Natural killer cell treated with Interleukin-12 subunit alpha and Interleukin-12 subunit beta and Interleukin-15 and Interleukin-18, amount 100 ng/mL, for 72 hours (primary cell): ENCODE measurements around the gene TANK. TPM values are rescaled to one million over a fixed set of nuclear protein-coding genes. Genes with fewer than 3 reads are reported as not detected.

Experiments
- ATAC-seq, 2 donors: fragments of 150-1000 bp; cut with Tn5 transposase in 1 of 2; sonication (Bioruptor Pico), chemical (Tn5 transposase) in 1 of 2; 2 replicates each; pipeline ENCODE4 v1.10.0; 2021
- DNase-seq: peaks from one replicate; pipeline ENCODE4 v3.0.0; 2022; ENCODE audit warnings: low spot score
- H3K27ac Mint-ChIP-seq, 2 donors: 1 replicate in 1 of 2; 2 replicates in 1 of 2; pipeline ENCODE4 v1.8.0; 2022; ENCODE audit warnings: mixed read lengths in 2 of 2, mild to moderate bottlenecking in 1 of 2, moderate library complexity in 1 of 2
- H3K27me3 Mint-ChIP-seq, 2 donors: 1 replicate in 1 of 2; 2 replicates in 1 of 2; pipeline ENCODE4 v1.8.0; 2022; ENCODE audit warnings: mixed read lengths in 2 of 2
- H3K36me3 Mint-ChIP-seq: one replicate; pipeline ENCODE4 v1.8.0; 2022; ENCODE audit warnings: mixed read lengths
- H3K4me1 Mint-ChIP-seq, 2 donors: 1 replicate in 1 of 2; 2 replicates in 1 of 2; pipeline ENCODE4 v1.8.0; 2022; ENCODE audit warnings: low read depth in 2 of 2, mixed read lengths in 2 of 2, mild to moderate bottlenecking in 1 of 2
- H3K4me3 Mint-ChIP-seq: one replicate; pipeline ENCODE4 v1.8.0; 2022; ENCODE audit warnings: mixed read lengths
- H3K9me3 Mint-ChIP-seq: 2 replicates; pipeline ENCODE4 v1.8.0; 2022; ENCODE audit warnings: mixed read lengths
- total RNA-seq, 2 donors: library from RNA; stranded (reverse); gene quantifications; one replicate each; pipeline ENCODE4 v1.2.3, GENCODE V29; 2022

Gene TANK
- total RNA-seq, 2 donors from 2014 or later, result 346 to 459 TPM

GRCh38 chr2:161138429-161138828 lies 21.8 kb upstream of the TANK start:
- Mint-ChIP-seq H3K36me3 (peaks cover 43% of the 10 kb centered on the region), H3K9me3 (no peaks in the 10 kb centered on the region), H3K4me1 (peaks cover 51 to 72% of the 10 kb centered on the region in 2 donors), H3K4me3 (peak overlapping the region; percentile 91), H3K27me3 (no peaks in the 10 kb centered on the region), H3K27ac (peak overlapping the region; percentile 88 to 98)
- DNase-seq (no peak), ATAC-seq (peak in 1 of 2 donors; percentile 50)

- H3K4me3 Mint-ChIP-seq, result peak overlapping the region; percentile 91
- H3K4me1 Mint-ChIP-seq, result peaks cover 59 to 73% of the 10 kb centered on the region in 2 donors
- H3K36me3 Mint-ChIP-seq, result peaks cover 51% of the 10 kb centered on the region
- ATAC-seq, result peak in 1 of 2 donors; percentile 45
- DNase-seq, result no peak
- H3K27ac Mint-ChIP-seq, result peak overlapping the region; percentile 88 to 98
- H3K9me3 Mint-ChIP-seq, result peaks cover 3% of the 10 kb centered on the region
- H3K27me3 Mint-ChIP-seq, result no peaks in the 10 kb centered on the region
Measured at GRCh38 chr2:161139098-161139987, 20.9 kb upstream of the TANK start.

GRCh38 chr2:161141033-161141432 lies 19.2 kb upstream of the TANK start:
- peak; percentile 83 for ATAC-seq
- H3K27ac Mint-ChIP-seq, result peak overlapping the region; percentile 88 to 98
- H3K9me3 Mint-ChIP-seq, result peaks cover 9% of the 10 kb centered on the region
- H3K36me3 Mint-ChIP-seq, result peaks cover 68% of the 10 kb centered on the region
- H3K4me3 Mint-ChIP-seq, result peak overlapping the region; percentile 91
- H3K4me1 Mint-ChIP-seq, result peaks cover 65 to 78% of the 10 kb centered on the region in 2 donors
- no peaks in the 10 kb centered on the region for H3K27me3 Mint-ChIP-seq
- peak; percentile 73 for DNase-seq

GRCh38 chr2:161146209-161146775 lies 13.9 kb upstream of the TANK start:
- Mint-ChIP-seq H3K27me3 (no peaks in the 10 kb centered on the region), H3K9me3 (peaks cover 23% of the 10 kb centered on the region), H3K4me3 (peak overlapping the region; percentile 91), H3K27ac (peak overlapping the region; percentile 88 to 98), H3K4me1 (peaks cover 82 to 86% of the 10 kb centered on the region in 2 donors), H3K36me3 (peaks cover 92% of the 10 kb centered on the region)
- DNase-seq (no peak), ATAC-seq (peak in 1 of 2 donors; percentile 6)

GRCh38 chr2:161146996-161147395 lies 13.2 kb upstream of the TANK start:
- no peak overlapping the region for H3K4me3 Mint-ChIP-seq
- ATAC-seq (peak in 1 of 2 donors; percentile 55), DNase-seq (no peak)
- H3K27ac Mint-ChIP-seq, result no peak overlapping the region
- H3K4me1 Mint-ChIP-seq, result peaks cover 82 to 83% of the 10 kb centered on the region in 2 donors
- H3K27me3 Mint-ChIP-seq, result no peaks in the 10 kb centered on the region
- peaks cover 92% of the 10 kb centered on the region for H3K36me3 Mint-ChIP-seq
- peaks cover 27% of the 10 kb centered on the region for H3K9me3 Mint-ChIP-seq

GRCh38 chr2:161147856-161148255 lies 12.4 kb upstream of the TANK start:
- DNase-seq (no peak), ATAC-seq (no peak)
- Mint-ChIP-seq H3K4me1 (peaks cover 74 to 79% of the 10 kb centered on the region in 2 donors), H3K27me3 (no peaks in the 10 kb centered on the region), H3K4me3 (peak overlapping the region; percentile 30), H3K36me3 (peaks cover 92% of the 10 kb centered on the region), H3K27ac (peak overlapping the region in 1 of 2 donors; percentile 56), H3K9me3 (peaks cover 30% of the 10 kb centered on the region)

GRCh38 chr2:161150704-161151103 lies 9.5 kb upstream of the TANK start:
- Mint-ChIP-seq H3K27me3 (no peaks in the 10 kb centered on the region), H3K36me3 (peaks cover 82% of the 10 kb centered on the region), H3K9me3 (peaks cover 28% of the 10 kb centered on the region), H3K4me3 (peak overlapping the region; percentile 8), H3K27ac (peak overlapping the region; percentile 4 to 79), H3K4me1 (peaks cover 57 to 66% of the 10 kb centered on the region in 2 donors)
- DNase-seq (no peak), ATAC-seq (no peak)

GRCh38 chr2:161152302-161152701 lies 7.9 kb upstream of the TANK start:
- H3K4me1 Mint-ChIP-seq, result peaks cover 62 to 65% of the 10 kb centered on the region in 2 donors
- DNase-seq (no peak), ATAC-seq (no peak)
- no peaks in the 10 kb centered on the region for H3K27me3 Mint-ChIP-seq
- peaks cover 86% of the 10 kb centered on the region for H3K36me3 Mint-ChIP-seq
- no peak overlapping the region for H3K27ac Mint-ChIP-seq
- peaks cover 23% of the 10 kb centered on the region for H3K9me3 Mint-ChIP-seq
- peak overlapping the region; percentile 3 for H3K4me3 Mint-ChIP-seq

- Mint-ChIP-seq H3K27ac (peak overlapping the region; percentile 98 to 99), H3K27me3 (no peaks in the 10 kb centered on the region), H3K9me3 (peaks cover 5% of the 10 kb centered on the region), H3K4me1 (peaks cover 52 to 73% of the 10 kb centered on the region in 2 donors), H3K36me3 (peaks cover 69% of the 10 kb centered on the region), H3K4me3 (peak overlapping the region; percentile 95)
- no peak for ATAC-seq
- no peak for DNase-seq
Measured at GRCh38 chr2:161158882-161159281, 1.3 kb upstream of the TANK start.

GRCh38 chr2:161159456-161160225 lies 587 bp upstream of the TANK start:
- H3K4me3 Mint-ChIP-seq, result peak overlapping the region; percentile 95
- no peak for DNase-seq
- H3K4me1 Mint-ChIP-seq, result peaks cover 49 to 73% of the 10 kb centered on the region in 2 donors
- H3K9me3 Mint-ChIP-seq, result no peaks in the 10 kb centered on the region
- H3K36me3 Mint-ChIP-seq, result peaks cover 69% of the 10 kb centered on the region
- H3K27ac Mint-ChIP-seq, result peak overlapping the region; percentile 98 to 99
- H3K27me3 Mint-ChIP-seq, result no peaks in the 10 kb centered on the region
- ATAC-seq, result no peak

GRCh38 chr2:161161074-161161706 lies 962 bp downstream of the TANK start:
- Mint-ChIP-seq H3K9me3 (no peaks in the 10 kb centered on the region), H3K27me3 (no peaks in the 10 kb centered on the region), H3K4me3 (peak overlapping the region; percentile 95), H3K36me3 (peaks cover 70% of the 10 kb centered on the region), H3K27ac (peak overlapping the region; percentile 98 to 99), H3K4me1 (peaks cover 51 to 79% of the 10 kb centered on the region in 2 donors)
- no peak for ATAC-seq
- DNase-seq, result no peak

GRCh38 chr2:161163440-161163839 lies 3.2 kb downstream of the TANK start:
- Mint-ChIP-seq H3K4me1 (peaks cover 59 to 88% of the 10 kb centered on the region in 2 donors), H3K9me3 (no peaks in the 10 kb centered on the region), H3K27ac (peak overlapping the region; percentile 98 to 99), H3K27me3 (no peaks in the 10 kb centered on the region), H3K36me3 (peaks cover 74% of the 10 kb centered on the region), H3K4me3 (peak overlapping the region; percentile 95)
- no peak for DNase-seq
- ATAC-seq, result no peak

- H3K27ac Mint-ChIP-seq, result peak overlapping the region; percentile 98 to 99
- no peak for ATAC-seq
Measured at GRCh38 chr2:161164161-161164560, 3.9 kb downstream of the TANK start.

More at GRCh38 chr2:161164161-161164560, 3.9 kb downstream of the TANK start:
- DNase-seq, result no peak
- Mint-ChIP-seq H3K36me3 (peaks cover 74% of the 10 kb centered on the region), H3K9me3 (no peaks in the 10 kb centered on the region), H3K4me1 (peaks cover 60 to 88% of the 10 kb centered on the region in 2 donors), H3K4me3 (peak overlapping the region; percentile 95), H3K27me3 (no peaks in the 10 kb centered on the region)
